A673 (cell line): ENCODE measurements around the gene LMBRD1.

Experiments
- EZH2 ChIP-seq: fragments of 200-600 bp; sonication (generic); IDR thresholded peaks from 2 replicates; pipeline ENCODE4 v1.6.1; 2017; ENCODE audit warnings: borderline replicate concordance, low read depth, mild to moderate bottlenecking, mixed read lengths, antibody characterized with exemption, low read length; ENCODE audit not compliant: poor library complexity, severe bottlenecking
- TF ChIP-seq, protein P1 (sequence below): fragments of 300-800, 200-600 bp; sonication (generic); conservative IDR thresholded peaks from 2 replicates; pipeline ENCODE4 v1.5.1; 2017; ENCODE audit warnings: low read depth, mild to moderate bottlenecking, antibody characterized with exemption, low read length, moderate library complexity, mixed read lengths

GRCh38 chr6:69704916-69705315 is 91.9 kb downstream of the LMBRD1 start:
- TF ChIP-seq, protein P1, sequence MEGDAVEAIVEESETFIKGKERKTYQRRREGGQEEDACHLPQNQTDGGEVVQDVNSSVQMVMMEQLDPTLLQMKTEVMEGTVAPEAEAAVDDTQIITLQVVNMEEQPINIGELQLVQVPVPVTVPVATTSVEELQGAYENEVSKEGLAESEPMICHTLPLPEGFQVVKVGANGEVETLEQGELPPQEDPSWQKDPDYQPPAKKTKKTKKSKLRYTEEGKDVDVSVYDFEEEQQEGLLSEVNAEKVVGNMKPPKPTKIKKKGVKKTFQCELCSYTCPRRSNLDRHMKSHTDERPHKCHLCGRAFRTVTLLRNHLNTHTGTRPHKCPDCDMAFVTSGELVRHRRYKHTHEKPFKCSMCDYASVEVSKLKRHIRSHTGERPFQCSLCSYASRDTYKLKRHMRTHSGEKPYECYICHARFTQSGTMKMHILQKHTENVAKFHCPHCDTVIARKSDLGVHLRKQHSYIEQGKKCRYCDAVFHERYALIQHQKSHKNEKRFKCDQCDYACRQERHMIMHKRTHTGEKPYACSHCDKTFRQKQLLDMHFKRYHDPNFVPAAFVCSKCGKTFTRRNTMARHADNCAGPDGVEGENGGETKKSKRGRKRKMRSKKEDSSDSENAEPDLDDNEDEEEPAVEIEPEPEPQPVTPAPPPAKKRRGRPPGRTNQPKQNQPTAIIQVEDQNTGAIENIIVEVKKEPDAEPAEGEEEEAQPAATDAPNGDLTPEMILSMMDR: no peak
- no peak for TF ChIP-seq EZH2
